K562 (cell line): Measurements from ENCODE around the gene USP28. TPM values are rescaled to one million over a fixed set of nuclear protein-coding genes. Genes with fewer than 3 reads are reported as not detected.

Experiments
- ARID3B ChIP-seq: fragments of 250-450 bp; sonication (Bioruptor Pico); IDR thresholded peaks from 2 replicates; pipeline ENCODE4 v1.4.0; 2020; ENCODE audit warnings: borderline replicate concordance
- C11orf30 ChIP-seq: fragments of 450-650 bp; IDR thresholded peaks from 2 replicates; pipeline ENCODE4 v1.6.1; 2016; ENCODE audit warnings: low read depth, mild to moderate bottlenecking
- CBX1 ChIP-seq: sonication (generic); IDR thresholded peaks from 2 replicates; pipeline ENCODE4 v1.6.1; 2016; ENCODE audit warnings: antibody characterized with exemption, low read depth, mild to moderate bottlenecking
- CBX8 ChIP-seq: fragments of 200-600 bp; sonication (generic); IDR thresholded peaks from 2 replicates; pipeline ENCODE4 v1.6.1; 2012; ENCODE audit warnings: borderline replicate concordance, mixed run types, low read depth, mild to moderate bottlenecking, moderate library complexity, mixed read lengths, low read length, control low read depth, inconsistent platforms; ENCODE audit not compliant: poor library complexity, severe bottlenecking; ENCODE audit errors: extremely low read depth
- ID3 ChIP-seq, 2 experiments: fragments of 250-450 bp in 1 of 2; fragments of 450-650 bp in 1 of 2; sonication (Bioruptor Pico) in 1 of 2; IDR thresholded peaks; 2 replicates each; pipeline versions ENCODE4 v1.6.1 to v1.8.0; 2016 to 2021; ENCODE audit warnings: mild to moderate bottlenecking in 2 of 2, moderate library complexity in 2 of 2, missing compliant biosample characterization in 1 of 2, missing genetic modification characterization in 1 of 2
- MAFF ChIP-seq: IDR thresholded peaks from 2 replicates; pipeline ENCODE4 v1.6.1; 2012; ENCODE audit warnings: low read length, improper control_type of control experiment
- MAFK ChIP-seq: IDR thresholded peaks from 2 replicates; pipeline ENCODE4 v1.6.1; 2011; ENCODE audit warnings: low read length, improper control_type of control experiment
- NEUROD1 ChIP-seq: fragments of 150-350 bp; IDR thresholded peaks from 2 replicates; pipeline ENCODE4 v1.6.1; 2014; ENCODE audit warnings: borderline replicate concordance, low read length, low read depth; ENCODE audit not compliant: partially characterized antibody
- POLR2B ChIP-seq: fragments of 450-650 bp; IDR thresholded peaks from 2 replicates; pipeline ENCODE4 v1.6.1; 2018; ENCODE audit warnings: low read depth; ENCODE audit not compliant: partially characterized antibody
- SETDB1 ChIP-seq: IDR thresholded peaks from one replicate; pipeline ENCODE4 v1.6.1; 2012; ENCODE audit warnings: low read length, control low read depth, inconsistent platforms
- SMAD4 ChIP-seq: fragments of 250-450 bp; sonication (Bioruptor Pico); conservative IDR thresholded peaks from 2 replicates; pipeline ENCODE4 v1.8.0; 2021; ENCODE audit warnings: inconsistent platforms, mild to moderate bottlenecking, moderate library complexity
- SMARCC2 ChIP-seq: fragments of 450-650 bp; IDR thresholded peaks from 2 replicates; pipeline ENCODE4 v1.6.1; 2017; ENCODE audit warnings: antibody characterized with exemption, moderate library complexity, mild to moderate bottlenecking, low read depth
- XRCC5 ChIP-seq: fragments of 200-400 bp; formaldehyde crosslinking; IDR thresholded peaks from 2 replicates; pipeline ENCODE4 v1.6.1; 2017; ENCODE audit warnings: low read depth, mild to moderate bottlenecking, low read length
- ZNF217 ChIP-seq: sonication (generic); formaldehyde crosslinking; IDR thresholded peaks from 2 replicates; pipeline ENCODE4 v1.8.0; 2022; ENCODE audit warnings: mild to moderate bottlenecking, missing genetic modification reagents
- ZNF3 ChIP-seq: fragments of 250-450 bp; sonication (Bioruptor Pico); IDR thresholded peaks from 2 replicates; pipeline ENCODE4 v1.5.0; 2021; ENCODE audit warnings: mild to moderate bottlenecking, moderate library complexity
- ZNF316 ChIP-seq: fragments of 450-650 bp; IDR thresholded peaks from 2 replicates; pipeline ENCODE4 v1.6.1; 2016
- ZNF384 ChIP-seq: IDR thresholded peaks from 2 replicates; pipeline ENCODE4 v1.6.1; 2012; ENCODE audit warnings: low read depth, low read length, improper control_type of control experiment
- polyA plus RNA-seq, 8 experiments: library from polyadenylated mRNA; depleted of rRNA in 4 of 8; stranded (reverse) in 5 of 8; unstranded in 3 of 8; fragments of >200 nt; fragmentation: Nextera tagmentation in 2 of 8; fragmentation: Illumina TruSeq in 1 of 8; extraction: Ambion mirVana in 2 of 8; extraction: Trizol in 1 of 8; gene quantifications; 2 replicates each; pipeline versions ENCODE4 v1.2.1 to v1.2.3, GENCODE V29; 2011 to 2014; ENCODE audit warnings: inconsistent platforms in 1 of 8, missing spikeins in 1 of 8
- total RNA-seq, 7 experiments: library from RNA; depleted of rRNA in 6 of 7; stranded (reverse); fragments of >200 nt in 6 of 7; fragmentation: Illumina TruSeq in 2 of 7; extraction: Trizol in 2 of 7; gene quantifications; 2 replicates each; pipeline versions ENCODE4 v1.2.1 to v1.2.3, GENCODE V29; 2011 to 2021; ENCODE audit warnings: low replicate concordance in 1 of 7
- TF ChIP-seq, protein P1 (sequence below): IDR thresholded peaks from 3 replicates; pipeline ENCODE4 v1.6.1; 2011; ENCODE audit warnings: borderline replicate concordance, mild to moderate bottlenecking; ENCODE audit not compliant: insufficient read length, insufficient read depth

USP28 gene
- total and polyA plus RNA-seq, 9 of the 15 experiments (the other 6 are each of a cell fraction or from before 2014, with no cell fraction given): 3.7 to 42.7 (median 20.3) TPM

DNA sequence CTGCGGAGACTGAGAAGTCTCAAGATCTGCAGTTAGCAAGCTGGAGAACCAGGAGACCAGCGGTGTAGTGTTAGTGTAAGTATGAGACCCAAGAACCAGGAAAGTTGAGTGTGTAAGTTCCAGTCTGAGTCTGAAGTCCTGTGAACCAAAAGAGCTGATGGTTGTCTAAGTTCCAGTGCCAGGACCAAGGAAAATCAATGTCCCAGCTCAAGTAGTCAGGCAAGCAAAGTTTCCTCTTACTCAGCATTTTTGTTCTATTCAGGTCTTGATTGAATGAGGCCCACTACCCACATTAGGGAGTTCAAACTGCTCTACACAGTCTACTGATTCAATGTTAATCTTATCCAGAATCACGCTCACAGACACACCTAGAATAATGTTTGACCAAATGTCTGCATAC is 11.0 kb downstream of the USP28 start (continued):
- TF ChIP-seq, protein P1, sequence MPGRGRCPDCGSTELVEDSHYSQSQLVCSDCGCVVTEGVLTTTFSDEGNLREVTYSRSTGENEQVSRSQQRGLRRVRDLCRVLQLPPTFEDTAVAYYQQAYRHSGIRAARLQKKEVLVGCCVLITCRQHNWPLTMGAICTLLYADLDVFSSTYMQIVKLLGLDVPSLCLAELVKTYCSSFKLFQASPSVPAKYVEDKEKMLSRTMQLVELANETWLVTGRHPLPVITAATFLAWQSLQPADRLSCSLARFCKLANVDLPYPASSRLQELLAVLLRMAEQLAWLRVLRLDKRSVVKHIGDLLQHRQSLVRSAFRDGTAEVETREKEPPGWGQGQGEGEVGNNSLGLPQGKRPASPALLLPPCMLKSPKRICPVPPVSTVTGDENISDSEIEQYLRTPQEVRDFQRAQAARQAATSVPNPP: no peak
- TF ChIP-seq POLR2B (no peak), NEUROD1 (no peak), ZNF384 (no peak), CBX8 (no peak), CBX1 (no peak), ARID3B (no peak), ZNF3 (CRISPR knock-in tag) (no peak), SMARCC2 (no peak), ZNF316 (peak; percentile 93), SMAD4 (CRISPR knock-in tag) (no peak), SETDB1 (no peak), C11orf30 (peak; percentile 86), MAFK (peak; percentile 77), MAFF (peak; percentile 78), XRCC5 (no peak), ZNF217 (CRISPR knock-in tag) (no peak), ID3 (CRISPR knock-in tag; IDR thresholded peaks at IDR 0.05) (no peak), ID3 (tag; IDR thresholded peaks at IDR 0.05) (no peak)
